ENCODE results near the gene IFFO2.
"Not testable (repeated sequence)": the region's sequence is repeated elsewhere in the genome, so short reads cannot be mapped to it uniquely, and the experiment has no call there.

Gene IFFO2

DNA sequence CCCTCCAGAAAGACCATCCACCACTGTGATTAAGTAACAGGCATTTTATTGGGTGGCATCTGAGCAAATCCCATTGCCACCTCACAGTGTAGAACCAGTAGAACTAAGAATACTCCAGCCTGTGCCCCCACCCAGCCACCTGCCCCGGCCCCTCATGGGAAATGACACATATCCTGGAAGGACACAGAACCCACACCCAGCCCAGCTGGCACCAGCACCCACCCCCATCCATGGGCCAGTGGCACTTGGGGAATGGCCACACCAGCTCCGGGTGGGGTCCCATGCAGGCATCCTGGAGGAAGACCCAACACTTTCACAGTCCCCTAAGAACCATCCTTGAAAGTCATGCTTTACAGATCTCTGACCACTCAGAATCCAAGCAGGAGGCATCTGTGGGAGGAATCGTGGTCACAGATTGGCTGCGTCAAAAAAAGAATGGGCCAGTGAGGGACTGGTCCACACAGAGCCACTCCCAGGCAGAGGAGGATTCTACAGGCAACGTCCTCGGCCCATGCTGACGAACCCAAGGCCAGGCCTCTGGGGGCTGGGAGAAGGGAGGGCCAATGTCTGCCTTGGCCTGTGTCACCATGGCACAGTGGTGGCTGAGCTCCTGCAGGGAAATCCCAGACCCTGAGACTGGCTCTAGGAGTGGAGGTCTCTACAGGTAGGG, 84.9 kb downstream of the IFFO2 start:
- DNase-seq = no peak

GRCh38 chr1:18870957-18871356, 85.5 kb downstream of the IFFO2 start:
- DNase-seq = no peak

- not testable (repeated sequence) for DNase-seq
These were observed 85.9 kb downstream of the IFFO2 start for GRCh38 chr1:18870595-18870865.

DNA sequence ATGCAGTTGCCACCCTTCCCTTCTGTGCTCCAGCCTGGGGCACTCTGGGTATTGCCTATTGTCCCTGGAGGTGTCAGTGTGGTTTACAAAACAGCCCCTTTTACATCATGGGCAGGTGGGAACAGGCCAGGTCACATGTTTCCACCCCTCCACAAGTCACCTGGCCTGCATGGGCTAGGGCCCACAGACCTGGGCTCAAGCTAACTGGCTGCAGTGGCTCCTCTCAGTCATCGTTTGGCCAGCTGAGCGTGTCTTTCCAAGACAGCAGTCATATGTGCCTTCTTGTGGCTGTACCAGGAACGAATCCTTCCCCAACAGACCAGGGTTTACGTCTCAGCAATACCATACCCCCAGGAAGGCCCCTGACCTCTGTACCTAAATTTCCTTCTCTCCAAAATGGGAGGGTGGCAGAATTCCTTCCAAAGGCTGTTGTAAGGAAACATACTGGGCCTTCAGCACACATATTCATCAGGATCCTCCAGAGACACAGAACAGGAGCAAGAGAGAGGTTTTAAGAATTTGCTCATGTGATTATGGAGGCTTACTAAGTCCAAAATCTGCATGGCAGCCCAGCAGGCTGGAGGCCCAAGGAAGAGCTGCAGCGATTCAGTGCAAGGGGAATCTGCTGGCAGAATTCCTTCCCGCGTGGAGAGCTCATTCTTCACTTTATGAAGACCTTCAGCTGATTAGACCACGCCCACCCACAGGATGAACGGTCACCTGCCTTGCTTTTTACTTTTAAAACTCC, 86.5 kb downstream of the IFFO2 start:
- DNase-seq = no peak

DNA sequence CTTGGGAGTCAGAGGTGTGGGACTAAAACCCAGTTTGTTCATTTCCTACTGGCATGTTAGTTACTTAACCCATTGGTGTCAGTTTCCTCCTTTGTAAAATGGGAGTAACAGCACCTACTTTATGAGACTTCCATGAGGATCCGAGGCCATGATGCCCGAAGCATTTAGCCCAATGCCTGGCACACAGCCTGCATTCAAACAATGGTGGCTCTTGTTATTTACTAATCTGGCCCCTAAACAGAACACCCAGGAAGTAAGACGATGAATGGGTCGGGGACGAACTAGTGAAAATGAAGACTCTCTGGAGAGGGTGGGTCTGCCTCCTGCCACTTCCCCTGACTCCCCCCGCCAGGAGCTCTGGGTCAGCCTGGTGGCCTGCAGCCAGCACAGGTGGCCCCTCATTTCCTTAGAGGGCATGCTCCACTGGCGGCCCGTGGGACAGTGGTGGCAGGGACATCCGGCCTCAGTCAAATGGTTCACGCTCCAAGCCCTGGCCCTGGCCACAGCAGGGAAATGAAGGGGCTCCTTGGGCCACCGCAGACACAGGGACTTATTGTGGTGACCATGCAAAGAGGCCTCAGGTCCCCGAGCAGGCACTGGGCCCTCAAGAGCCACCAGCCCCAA, 87.6 kb downstream of the IFFO2 start:
- DNase-seq = no peak

GRCh38 chr1:18868354-18868753, 88.1 kb downstream of the IFFO2 start:
- DNase-seq = no peak

- no peak for DNase-seq
These were observed 89.6 kb downstream of the IFFO2 start for GRCh38 chr1:18866846-18867245.

GRCh38 chr1:18866314-18866713, 90.2 kb downstream of the IFFO2 start:
- no peak for DNase-seq

GRCh38 chr1:18865176-18865575, 91.3 kb downstream of the IFFO2 start:
- no peak for DNase-seq

DNA sequence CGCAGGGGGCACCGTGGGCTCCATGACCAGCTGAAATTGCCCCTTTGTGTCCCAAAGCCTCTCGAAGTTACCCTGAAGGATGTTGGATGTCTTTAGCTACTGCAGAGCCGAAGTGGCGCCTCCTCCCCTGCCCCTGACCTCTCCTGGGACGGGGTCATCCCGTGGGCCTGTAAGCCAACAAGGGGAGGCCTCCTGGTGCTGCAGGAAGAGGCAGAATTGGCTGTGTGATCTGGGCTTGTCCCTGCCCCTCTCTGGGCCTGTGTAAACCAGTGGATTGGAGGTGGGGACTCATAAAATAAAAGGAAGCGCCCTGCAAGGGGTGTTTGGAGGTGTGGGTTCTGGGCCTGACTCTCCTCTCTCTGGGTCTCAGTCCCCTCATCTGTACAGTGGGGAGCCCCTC, 94.9 kb downstream of the IFFO2 start:
- DNase-seq = no peak

- no peak for DNase-seq
These were observed 95.4 kb downstream of the IFFO2 start for GRCh38 chr1:18861082-18861481.

DNA sequence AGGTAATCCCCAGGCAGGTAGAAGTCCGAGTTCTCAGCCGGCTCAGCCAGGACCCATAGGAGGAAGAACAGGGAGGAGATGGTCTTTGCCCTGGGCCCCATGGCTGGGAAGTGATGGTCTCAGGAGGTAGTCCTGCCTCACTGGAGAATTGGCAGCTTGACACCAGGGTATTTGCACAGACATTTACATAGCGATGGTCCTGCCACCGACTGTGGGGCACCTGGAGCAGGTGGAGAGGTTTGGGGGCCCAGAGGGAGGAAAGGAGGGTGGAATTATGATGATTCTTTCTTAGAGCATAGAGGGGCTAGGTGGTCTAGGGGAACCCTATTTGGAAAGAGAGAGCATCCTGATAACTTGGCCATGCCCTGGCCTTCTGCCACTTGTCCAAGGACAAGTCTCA, 96.9 kb downstream of the IFFO2 start, which contains the start of gene TAS1R2:
TAS1R2 (minus strand) TSS at position 101 of the 400 bp plus-strand sequence; CDS start at position 101, 0 bp downstream.
- DNase-seq = no peak

DNA sequence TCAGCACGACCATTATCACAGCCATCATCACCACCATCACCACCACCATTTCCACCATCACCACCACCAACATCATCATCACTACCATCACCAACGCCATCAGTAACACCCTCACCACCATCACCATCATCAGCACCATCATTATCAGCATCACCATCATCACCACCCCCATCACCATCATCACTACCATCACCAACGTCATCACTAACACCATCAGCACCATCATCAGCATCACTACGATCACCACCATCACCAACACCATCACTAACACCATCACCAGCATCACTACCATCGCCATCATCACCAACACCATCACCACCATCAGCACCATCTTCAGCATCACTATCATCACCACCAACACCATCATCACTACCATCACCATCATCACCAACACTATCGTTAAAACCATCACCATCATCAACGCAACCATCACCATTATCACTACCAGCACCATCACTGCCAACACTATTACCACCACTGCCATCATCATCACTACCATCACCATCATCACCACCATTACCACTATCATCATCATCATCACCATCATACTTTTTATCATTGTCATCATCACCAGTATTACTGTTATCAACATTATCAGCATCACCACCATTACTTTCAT, 98.3 kb downstream of the IFFO2 start:
- no peak for DNase-seq

GRCh38 chr1:18856435-18856834, 100.0 kb downstream of the IFFO2 start:
- no peak for DNase-seq

DNA sequence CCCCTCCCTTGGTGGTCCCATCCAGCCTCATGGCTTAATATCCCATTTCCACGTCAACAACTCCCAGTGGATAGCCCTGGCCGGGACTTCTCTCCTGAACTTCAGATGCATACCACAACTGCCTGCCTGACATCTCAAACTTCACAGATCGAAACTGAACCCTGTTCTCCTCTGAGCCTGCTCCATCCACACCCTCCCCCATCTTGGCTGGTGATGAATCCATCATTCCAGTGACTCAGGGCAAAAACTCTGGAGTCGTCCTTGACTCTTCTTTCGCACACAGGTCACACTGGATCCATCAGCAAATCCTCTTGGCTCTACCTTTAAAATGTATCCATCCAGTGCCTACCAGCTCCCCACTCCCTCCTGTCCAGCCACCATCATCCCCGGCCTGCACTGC, 100.9 kb downstream of the IFFO2 start:
- DNase-seq = no peak

- DNase-seq = no peak
These were observed 102.0 kb downstream of the IFFO2 start for GRCh38 chr1:18854331-18855025.
